ENCODE measurements around the gene LAMTOR5.

GRCh38 chr1:110426854-110427253, 19.4 kb upstream of the LAMTOR5 start:
- TF ChIP-seq CTCF (IDR thresholded peaks at IDR 0.05) (no peak), POLR2A (IDR thresholded peaks at IDR 0.05) (no peak)
